GM18498 (cell line): Measurements from ENCODE around the gene NMD3.

Experiments
- ATAC-seq: cut with Tn5 transposase; IDR thresholded peaks from one replicate; pipeline ENCODE4 v1.9.1; 2021; ENCODE audit warnings: mild to moderate bottlenecking, moderate library complexity; ENCODE audit not compliant: unreplicated experiment

The NMD3 gene

DNA sequence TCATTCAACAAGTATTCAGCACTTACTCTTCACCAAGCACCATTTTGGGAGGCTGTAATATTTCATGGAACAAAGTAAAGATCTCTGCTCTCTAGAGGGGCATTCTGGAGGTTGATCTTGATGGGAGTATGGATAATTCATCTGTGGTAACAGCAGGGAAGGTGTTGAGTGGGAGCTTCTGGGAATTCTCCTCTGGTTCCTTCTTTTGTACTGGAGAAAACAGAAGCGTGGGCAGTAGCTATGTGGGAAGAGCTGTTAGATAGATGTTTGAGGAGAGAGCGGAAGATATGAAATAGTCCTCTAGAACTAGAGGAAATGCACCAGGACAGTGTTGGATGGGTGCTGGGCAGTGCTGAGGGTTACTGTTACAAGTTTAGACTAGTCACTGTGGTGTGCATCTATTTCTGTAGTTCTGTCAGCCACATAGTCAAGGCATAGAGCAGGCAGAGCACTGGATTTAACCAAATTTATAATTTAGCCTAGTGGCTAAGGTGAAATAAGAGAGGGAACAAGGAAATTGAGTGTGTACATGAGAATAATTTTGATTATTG lies 9.6 kb downstream of the NMD3 start:
- no peak for ATAC-seq

DNA sequence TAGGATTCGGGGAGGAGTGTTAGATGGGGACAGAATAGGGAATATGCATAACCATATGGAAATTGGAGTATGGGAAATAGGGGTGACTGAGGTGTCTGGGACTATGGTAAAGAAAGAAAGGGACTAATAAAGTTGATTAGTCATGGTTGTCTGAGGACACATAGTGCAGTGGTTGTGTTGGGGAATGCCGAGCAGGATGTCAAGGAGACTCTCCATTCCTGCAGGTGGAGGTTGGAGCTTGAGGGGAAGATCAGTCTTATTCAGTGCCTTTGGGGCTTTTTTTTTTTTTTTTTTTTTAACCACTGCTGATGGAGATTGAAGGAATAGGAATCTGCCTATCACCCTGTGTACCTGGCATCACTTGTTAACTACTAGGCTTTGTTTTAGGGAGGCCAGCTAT lies 10.8 kb downstream of the NMD3 start:
- no peak for ATAC-seq

DNA sequence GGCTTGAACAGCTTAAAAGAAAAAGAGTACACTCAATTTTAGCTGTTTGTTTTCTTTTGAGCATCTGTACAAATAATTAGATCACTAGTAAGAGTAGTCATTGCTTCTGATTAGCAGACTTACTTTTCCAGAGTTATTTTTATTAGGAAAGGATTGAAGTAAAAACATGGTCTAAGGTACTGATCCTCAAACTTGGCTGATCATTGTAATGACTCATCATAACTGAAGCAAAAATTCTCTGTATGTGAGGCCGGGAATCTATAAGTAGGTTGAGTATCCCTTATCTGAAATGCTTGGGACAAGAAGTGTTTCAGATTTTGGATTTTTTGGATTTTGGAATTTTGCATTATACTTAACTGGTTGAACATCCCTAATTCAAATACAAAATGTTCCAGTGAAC lies 12.4 kb downstream of the NMD3 start:
- no peak for ATAC-seq

DNA sequence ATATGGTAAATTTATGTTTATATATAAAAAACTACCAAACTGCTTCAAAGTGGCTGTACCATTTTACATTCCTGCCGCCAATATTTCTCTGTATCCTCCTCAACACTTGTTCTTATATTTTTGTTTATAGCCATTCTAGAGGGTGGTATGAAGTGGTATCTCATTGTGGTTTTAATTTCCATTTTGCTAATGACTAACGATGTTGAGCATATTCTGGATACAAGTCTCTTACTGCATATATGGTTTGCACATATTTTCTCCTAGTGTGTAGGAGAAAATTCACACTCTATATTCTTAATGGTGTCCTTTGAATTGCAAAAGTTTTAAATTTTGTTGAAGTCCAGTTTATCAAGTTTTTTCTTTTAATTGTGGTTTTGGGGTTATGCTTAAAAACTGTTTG lies 15.1 kb downstream of the NMD3 start:
- ATAC-seq: no peak

DNA sequence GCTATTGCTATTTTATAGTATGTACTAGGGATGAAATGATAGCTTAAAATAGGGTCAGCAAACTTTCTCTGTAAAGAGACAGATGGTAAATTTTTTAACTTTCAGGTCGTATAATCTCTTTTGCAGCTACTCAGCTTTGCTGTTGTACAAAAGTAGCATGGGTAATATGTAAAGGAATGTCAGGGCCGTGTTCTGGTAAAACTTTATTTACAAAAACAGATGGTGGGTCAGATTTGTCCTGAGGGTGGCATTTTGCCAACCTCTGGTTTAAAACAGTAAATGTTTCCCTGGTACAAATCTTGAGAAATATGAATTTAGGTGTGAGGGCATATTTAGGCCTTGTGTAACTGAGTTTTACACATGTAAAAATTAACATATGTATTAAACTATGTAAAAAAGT lies 18.6 kb downstream of the NMD3 start:
- ATAC-seq: no peak

DNA sequence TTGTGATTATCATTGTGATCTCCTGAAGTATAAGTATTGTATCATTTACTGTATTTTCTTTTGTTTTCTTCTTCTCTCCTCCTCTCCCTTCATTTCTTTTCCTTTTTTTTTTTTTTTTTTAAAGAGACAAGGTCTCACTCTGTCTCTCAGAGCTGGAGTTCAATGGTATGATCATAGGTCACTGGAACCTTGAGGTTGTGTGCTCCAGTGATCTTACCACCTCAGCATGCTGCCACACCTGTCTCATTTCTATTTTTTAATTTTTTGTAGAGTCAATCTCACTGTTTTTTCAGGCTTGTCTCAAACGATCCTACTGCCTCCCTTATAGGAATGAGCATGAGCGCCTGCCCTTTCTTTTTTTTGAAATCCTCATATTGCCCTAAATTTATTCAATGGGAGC lies 23.4 kb downstream of the NMD3 start:
- no peak for ATAC-seq

DNA sequence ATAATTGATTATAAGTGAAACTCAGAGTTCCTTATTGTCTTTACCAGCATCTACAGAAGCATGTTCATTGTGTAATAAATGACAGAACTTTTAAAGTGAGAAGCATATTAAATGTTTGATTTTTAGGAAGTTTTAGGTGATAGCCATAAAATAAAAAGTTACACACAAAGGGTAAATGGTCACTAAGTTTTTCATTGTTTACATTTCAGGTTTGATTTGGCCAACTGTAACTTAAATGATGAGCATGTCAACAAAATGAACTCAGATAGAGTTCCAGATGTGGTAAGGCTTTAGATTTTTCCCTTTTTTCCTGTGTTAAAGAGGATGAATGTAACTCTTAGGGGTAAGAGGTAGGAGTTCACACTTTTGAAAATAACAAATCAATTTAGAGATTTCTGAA lies 25.9 kb downstream of the NMD3 start:
- ATAC-seq: no peak

DNA sequence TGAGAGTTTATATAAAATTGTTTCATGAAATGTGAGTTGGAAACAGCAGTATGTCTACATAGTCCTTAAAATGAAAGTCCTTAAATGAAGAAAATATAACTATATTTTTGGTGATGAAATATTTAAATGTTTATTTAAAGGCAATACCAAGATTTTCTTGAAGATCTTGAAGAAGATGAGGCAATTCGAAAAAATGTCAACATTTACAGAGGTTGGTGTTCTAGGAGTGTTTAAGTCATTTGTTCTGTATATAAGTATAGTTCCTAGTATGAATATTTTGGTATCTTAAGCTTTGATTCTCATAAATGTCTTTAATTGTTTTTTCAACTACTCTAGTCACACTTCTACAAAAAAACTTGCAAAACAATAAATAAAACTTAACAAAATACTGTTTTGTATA lies 29.0 kb downstream of the NMD3 start:
- no peak for ATAC-seq

DNA sequence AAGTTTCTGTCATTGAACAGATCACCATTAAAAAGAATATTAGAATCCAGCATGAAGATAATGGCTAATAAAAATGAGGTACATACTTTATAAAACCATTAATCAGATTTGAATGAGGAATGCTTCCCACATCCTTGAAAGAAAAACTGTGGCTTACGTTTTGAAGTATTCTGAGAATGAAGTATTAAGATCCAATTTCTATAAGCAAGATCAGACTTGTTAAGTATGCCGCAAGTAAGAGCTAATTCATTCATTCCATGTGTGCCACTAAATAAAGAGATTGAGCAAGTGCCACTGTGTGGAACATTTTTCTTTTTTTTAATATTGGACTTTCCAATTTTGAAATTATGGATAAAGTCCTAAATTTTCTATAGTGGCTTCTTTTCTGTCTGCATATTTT lies 30.6 kb downstream of the NMD3 start:
- ATAC-seq: no peak

DNA sequence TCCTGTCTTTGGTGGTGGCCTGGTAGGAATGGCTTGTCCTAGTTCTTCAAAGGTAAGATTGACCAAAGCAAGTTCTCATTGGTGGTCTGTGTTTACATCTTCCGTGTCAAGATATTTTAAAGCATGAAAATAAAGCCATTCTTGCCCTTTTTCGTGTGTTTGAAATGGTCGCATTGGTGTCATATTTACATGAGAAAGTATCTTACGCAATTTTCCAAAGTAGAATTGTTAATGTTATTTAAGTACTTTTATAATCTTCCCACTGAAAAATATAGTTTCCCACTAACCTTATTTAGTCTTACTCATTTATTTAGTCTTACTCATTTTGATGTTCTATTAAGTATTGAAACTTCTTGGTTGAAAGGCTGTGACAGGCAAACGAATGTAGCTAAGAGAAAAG lies 31.0 kb downstream of the NMD3 start:
- ATAC-seq: no peak

DNA sequence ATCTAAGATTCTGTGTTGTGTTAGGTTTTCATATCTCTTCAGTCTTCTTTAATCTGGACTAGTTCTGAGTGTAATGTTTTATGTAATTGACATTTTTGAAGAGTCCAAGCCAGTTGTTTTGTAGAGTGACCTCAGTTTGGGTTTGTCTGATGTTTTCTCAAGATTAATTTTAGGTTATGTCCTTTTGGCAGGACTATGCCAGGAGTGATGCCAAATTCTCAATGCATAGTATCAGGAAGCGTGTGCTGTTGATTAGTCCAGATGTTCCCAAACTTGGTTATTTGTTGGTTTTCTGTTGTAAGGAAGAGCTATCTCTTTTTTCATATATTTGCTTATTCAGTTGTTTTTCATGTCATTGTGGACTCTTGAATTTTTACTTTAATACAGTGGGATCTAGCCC lies 32.6 kb downstream of the NMD3 start:
- no peak for ATAC-seq

DNA sequence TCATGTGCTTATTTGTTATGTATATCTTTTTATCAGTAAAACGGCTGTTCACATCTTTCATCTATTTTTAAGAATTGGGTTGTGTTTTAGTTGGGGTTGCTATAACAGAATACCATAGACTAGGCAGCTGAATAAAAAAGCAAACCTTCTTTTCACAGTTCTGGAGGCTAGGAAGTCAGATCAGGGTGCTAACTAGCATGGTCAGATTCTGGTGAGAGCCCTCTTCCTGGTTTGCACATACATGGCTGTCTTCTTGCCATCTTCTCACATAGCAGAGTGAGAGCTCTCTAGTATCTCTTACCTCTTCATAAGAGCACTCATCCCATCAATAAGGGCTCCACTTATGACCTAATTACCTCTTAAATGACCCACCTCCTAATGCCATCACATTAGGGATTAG lies 33.8 kb downstream of the NMD3 start:
- no peak for ATAC-seq

DNA sequence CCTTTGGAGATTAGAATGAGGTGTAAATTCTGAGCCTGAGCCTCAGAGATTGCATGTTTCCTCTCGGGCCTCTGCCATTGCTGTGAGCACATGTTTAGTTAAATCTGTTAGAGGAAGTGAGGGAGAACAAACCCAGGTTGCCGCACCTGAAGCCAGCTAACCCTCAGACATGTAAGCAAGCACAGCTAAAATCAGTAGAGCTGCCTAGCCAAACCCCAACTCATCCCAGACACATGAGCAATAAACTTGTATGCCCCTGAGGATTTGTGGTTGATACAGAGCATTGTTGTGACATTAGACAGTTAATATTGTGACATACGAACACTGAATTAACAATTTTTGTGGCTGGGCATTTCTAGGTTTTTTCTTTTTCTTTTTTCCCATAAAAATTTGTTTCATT lies 41.9 kb downstream of the NMD3 start:
- ATAC-seq: no peak

DNA sequence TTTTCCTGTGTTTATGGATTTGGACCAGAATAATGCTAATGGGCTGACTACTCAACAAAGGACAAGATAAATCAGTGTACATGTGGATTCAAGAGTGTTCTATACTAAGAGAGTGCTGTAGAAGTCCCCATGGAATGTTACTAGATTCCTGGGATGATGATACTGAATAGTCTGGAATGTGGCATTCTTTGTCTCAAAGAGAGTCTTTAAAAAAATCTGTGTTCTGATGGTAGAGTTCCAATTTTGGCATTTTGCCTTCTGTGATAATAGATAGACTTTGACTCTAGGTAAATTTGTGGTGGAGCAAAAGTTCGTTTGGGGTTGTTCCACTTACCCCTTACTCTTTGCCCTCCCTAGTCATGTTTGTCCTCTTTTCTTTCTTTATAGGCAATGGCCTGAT lies 43.7 kb downstream of the NMD3 start:
- ATAC-seq: no peak

DNA sequence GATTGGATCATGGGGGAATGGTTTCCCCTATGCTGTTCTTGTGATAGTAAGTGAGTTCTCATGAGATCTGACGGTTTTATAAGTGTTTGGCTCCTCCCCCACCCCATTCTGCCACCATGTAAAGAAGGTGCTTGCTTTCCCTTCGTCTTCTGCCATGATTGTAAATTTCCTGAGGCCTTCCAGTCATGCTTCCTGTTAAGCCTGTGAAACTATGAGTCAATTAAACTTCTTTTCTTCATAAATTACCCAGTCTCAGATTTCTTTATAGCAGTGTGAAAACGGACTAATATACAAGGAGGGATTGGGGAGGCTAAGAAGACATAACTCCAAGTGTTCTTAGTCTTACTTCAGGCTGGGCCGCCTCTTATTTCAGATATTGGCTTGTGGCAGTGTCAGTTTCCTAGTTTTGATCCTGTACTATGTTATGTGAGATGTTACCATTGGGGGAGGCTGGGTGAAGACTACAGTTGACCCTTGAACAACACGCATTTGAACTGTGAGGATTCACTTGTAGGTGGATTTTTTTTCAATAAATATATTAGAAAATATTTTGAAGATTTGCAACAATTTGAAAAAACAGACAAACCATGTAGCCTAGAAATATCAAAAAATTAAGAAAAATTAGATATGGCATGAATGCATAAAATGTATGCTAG lies 44.9 kb downstream of the NMD3 start:
- no peak for ATAC-seq

DNA sequence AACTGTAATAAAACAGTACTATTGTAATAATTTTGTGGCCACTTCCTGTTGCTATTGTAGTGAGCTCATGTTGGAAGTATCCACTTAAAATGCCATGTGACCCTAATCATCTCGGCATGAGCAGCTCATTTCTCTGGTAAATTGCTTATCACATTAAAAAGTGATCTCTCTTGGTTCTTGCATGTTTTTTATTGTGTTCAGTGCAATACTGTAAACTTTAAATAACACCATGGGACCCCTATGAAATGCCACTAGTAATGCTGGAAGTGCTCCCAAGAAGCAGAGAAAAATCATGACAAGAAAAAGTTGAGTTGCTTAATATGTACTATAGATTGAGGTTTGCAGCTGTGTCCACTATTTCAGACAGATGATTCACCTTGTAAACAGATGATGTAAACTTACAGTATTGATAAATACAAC lies 45.6 kb downstream of the NMD3 start:
- no peak for ATAC-seq

DNA sequence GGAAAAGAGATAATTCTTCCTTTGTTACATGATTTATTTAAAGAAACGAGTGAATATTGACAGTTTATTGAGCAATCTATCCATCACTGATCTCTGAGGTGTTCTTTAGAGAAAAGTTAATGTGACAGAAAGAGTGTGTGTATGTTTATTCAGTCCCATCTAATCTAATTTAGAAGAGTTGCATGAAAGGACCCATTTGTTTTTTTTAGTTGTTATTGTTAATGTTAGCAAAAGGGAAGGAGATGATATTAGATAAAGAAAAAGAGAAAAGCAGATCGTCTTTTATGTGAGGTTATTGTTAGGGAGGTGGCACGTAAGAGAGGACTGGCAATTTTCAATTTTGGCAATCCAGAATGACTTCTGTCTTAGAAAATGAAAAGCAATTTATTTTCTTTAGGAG lies 46.5 kb downstream of the NMD3 start:
- no peak for ATAC-seq

DNA sequence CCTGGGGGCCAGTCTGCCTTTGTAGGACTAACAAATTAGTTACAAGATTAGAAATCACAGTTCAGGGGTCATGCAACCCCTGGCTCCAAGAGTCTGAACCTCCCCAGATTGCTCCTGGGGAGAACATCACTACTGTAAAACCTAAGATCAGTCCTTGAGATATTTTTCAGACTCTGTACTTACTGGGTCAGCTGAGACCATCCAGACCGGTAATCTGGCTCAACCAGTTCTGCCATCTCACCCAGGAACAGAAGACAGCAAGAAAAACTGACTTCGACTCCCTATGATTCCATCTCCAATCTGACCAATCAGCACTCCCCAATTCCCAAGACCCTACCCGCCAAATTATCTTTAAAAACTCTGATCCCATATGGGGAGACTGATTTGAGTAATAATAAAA lies 47.5 kb downstream of the NMD3 start:
- ATAC-seq: no peak

DNA sequence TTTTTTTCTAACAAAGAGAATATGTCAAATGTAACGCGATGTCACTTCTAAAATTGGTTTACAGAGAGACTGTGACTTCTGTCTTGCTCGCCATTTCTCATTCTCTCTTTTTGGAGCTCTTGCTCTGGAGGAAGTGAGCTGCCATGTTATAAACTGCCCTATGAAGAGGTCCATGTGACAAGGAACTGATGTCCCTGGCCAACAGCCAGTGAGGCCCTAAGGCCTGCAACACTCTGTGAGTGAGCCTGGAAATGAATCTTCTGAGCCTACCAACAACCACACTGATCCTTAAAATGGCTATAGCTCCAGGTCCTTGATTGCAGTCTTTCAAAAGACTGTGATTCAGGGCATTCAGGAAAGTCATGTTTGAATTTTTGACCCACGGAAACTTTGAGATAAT lies 49.9 kb downstream of the NMD3 start:
- no peak for ATAC-seq

DNA sequence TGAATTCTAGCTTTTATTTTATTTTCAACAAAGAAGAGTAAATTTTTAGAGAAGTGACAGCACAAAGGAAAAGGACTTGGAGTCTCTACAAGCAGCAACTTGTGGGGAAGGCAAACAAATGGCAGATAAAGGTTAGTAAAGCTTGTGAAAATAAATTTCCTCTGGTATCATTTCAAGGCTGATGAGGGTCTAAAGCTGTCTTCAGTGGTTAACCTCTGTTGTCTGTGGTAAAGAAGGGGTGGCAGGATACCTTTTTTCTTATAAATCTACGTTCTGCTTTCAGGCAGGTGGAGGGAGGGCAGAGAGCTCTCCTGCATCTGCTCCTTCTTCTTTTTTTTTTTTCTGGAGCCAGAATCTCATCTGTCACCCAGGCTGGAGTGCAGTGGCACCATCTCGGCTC lies 50.5 kb downstream of the NMD3 start:
- no peak for ATAC-seq

DNA sequence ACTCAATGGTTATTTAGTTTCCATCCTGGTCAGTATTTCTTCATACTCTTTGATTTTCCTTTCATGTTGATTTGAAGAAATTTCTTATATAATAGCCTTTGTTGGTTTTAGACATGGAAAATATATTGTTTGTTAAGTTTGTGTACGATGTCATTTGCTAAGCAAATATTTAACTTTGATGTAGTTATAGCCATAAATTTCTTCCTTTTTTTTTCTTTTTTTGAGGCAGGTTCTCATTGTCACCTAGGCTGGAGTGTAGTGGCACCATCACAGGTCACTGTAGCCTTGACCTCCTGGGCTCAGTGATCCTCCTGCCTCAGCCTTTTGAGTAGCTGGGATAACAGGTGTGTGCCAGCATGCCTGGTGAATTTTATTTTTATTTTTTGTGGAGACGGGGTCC lies 51.4 kb downstream of the NMD3 start:
- ATAC-seq: no peak

DNA sequence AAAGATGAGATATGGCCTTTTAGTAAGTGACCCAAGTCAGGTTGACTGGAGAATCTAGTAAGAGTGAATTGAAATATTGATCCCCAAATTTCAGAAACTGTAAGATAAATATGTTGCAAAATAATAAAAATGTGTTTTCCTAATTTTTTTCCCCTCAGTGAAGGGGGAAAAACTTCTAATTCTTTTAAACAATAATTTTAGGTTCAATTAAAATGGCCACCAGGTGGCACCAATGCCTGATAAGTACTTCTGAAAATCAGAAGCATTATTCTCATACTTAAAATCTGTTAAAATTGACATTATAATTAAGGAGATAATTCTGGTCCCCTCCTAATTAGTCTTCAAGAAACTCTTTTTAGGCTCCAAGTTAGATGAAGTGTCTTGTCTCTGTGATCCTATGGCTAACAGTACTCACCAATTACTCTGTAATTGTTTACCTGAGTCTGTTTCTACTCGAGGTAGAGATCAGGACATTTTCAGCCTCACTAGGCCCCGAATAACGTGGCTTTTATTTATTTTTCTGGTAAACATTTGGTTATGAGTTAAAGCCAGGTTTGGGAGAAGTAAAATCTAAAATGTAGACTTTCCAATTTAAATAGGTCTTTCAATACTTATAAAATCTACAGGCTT lies 52.6 kb downstream of the NMD3 start:
- no peak for ATAC-seq
